ENCODE data around the gene MAS1. TPM values are rescaled to one million over a fixed set of nuclear protein-coding genes. Genes with fewer than 3 reads are reported as not detected.
"Not testable (repeated sequence)": the region's sequence is repeated elsewhere in the genome, so short reads cannot be mapped to it uniquely, and the experiment has no call there.

MAS1 gene
- total and polyA plus RNA-seq, 2 donors (not counting 1 experiment from before 2014, with no cell fraction given): not detected

DNA sequence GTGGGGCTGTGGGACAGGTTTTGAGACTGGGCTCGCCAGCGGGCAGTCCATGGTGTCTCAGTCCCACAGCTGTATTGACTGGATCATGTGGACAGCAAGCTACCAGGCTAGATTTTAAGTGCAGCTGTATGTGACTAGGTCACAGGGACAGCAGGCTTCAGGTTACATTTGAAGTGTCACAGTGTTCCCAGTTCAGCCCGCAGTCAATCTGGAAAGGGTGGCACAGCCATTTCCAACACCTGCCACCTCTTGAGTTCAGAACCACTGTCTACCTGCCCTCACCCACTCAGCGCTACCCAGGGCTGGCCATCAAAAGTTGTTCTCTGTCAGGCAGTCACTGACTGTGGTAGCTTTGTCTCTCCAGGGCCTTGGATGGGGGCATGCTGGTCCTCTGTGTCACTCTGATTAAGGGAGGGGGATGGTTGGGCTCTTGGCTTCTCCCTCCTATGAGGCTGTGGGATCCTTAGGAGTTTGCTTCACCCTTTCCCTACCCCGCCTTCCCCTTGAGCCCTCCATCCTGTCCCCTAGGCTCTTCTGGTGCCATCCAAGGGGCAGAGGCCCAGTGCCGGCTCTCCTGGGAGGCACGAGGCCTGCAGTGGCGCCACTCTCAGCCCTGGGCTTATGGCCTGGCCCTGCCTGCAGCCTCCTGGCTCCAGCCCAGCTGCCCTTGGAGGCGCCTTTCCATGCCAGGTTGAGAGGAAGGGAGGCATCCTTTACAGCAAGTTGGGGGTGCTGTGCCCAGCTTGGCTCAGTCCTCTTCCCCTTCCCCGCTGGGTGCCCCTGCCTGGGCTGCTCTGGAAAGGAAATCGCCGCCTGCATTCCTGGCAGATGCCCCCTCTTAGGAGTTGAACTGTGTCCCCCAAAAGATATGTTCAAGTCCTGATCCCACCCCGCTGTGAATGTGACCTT, 45.8 kb upstream of the MAS1 start:
- Mint-ChIP-seq H3K27me3 (no peaks in the 10 kb centered on the region), H3K4me3 (no peak overlapping the region), H3K9me3 (ENCODE audit: insufficient read depth) (no peaks in the 10 kb centered on the region), H3K4me1 (no peaks in the 10 kb centered on the region), H3K27ac (no peak overlapping the region)
- Histone ChIP-seq H3K4me2 (replicated peaks; ENCODE audit: low read depth, low read length, poor library complexity, severe bottlenecking) (no peak overlapping the region), H3K36me3 (replicated peaks in 1 of 2; ENCODE audit: control extremely low read depth in 1 of 2, control insufficient read depth in 1 of 2, extremely low read depth in 1 of 2, insufficient read depth in 2 of 2, low read length in 1 of 2) (no peaks in the 10 kb centered on the region), H3K9me3 (ENCODE audit: control extremely low read depth in 1 of 3, control insufficient read depth in 2 of 3, insufficient read depth in 1 of 3, low read length in 2 of 3) (peaks cover 0 to 12% (median 0%) of the 10 kb centered on the region in 3 donors), H3K4me1 (ENCODE audit: control insufficient read depth in 2 of 2, insufficient read depth in 2 of 2, low read length in 2 of 2) (no peaks in the 10 kb centered on the region), H2AFZ (ENCODE audit: insufficient read depth, low read depth, low read length, poor library complexity, severe bottlenecking) (no peak overlapping the region), H3K27me3 (replicated peaks in 1 of 4; ENCODE audit: control extremely low read depth in 1 of 4, control insufficient read depth in 3 of 4, insufficient read depth in 4 of 4, low read length in 3 of 4) (no peaks in the 10 kb centered on the region), H3K4me3 (ENCODE audit: control extremely low read depth in 1 of 5, extremely low read depth in 1 of 5, insufficient read depth in 1 of 5, low read depth in 2 of 5, low read length in 4 of 5) (no peak overlapping the region), H3K9ac (ENCODE audit: low read length) (no peak overlapping the region), H3K27ac (ENCODE audit: low read length in 2 of 2) (no peak overlapping the region), H4K20me1 (ENCODE audit: control insufficient read depth, insufficient read depth, low read length, poor library complexity, severe bottlenecking) (no peaks in the 10 kb centered on the region), H3K79me2 (ENCODE audit: control insufficient read depth, insufficient read depth, low read length) (no peaks in the 10 kb centered on the region)
- ATAC-seq (ENCODE audit: low read depth) (no peak), DNase-seq (no peak)
- 95% methylated on average over 13 of the region's 13 CpGs for WGBS (ENCODE audit: insufficient coverage)
- ChIA-PET POLR2A (no interaction called here), CTCF (no interaction called here)
- TF ChIP-seq, protein P1, sequence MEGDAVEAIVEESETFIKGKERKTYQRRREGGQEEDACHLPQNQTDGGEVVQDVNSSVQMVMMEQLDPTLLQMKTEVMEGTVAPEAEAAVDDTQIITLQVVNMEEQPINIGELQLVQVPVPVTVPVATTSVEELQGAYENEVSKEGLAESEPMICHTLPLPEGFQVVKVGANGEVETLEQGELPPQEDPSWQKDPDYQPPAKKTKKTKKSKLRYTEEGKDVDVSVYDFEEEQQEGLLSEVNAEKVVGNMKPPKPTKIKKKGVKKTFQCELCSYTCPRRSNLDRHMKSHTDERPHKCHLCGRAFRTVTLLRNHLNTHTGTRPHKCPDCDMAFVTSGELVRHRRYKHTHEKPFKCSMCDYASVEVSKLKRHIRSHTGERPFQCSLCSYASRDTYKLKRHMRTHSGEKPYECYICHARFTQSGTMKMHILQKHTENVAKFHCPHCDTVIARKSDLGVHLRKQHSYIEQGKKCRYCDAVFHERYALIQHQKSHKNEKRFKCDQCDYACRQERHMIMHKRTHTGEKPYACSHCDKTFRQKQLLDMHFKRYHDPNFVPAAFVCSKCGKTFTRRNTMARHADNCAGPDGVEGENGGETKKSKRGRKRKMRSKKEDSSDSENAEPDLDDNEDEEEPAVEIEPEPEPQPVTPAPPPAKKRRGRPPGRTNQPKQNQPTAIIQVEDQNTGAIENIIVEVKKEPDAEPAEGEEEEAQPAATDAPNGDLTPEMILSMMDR (IDR thresholded peaks at IDR 0.05): no peak
- no peak for TF ChIP-seq EZH2 (IDR thresholded peaks at IDR 0.05; ENCODE audit: borderline replicate concordance, insufficient read depth, low read depth, low read length, poor library complexity, severe bottlenecking)
- intact Hi-C loops (cut with micrococcal nuclease): no loop called here

DNA sequence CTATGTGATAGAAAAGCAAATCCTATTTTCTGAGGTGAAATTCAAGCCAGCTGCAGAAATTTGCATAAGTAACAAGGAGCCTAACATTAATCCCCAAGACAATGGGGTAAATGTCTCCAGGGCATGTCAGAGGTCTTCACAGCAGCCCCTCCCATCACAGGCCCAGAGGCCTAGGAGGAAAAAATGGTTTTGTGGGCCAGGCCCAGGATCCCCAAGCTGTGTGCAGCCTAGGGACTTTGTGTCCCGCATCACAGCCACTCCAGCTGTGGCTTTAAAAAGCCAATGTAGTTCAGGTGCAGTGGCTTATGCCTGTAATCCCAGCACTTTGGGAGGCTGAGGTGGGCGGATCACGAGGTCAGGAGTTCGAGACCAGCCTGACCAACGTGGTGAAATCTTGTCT, 42.2 kb upstream of the MAS1 start:
- H3K27ac Mint-ChIP-seq; H2AFZ ChIP-seq (ENCODE audit: insufficient read depth, low read depth, low read length, poor library complexity, severe bottlenecking); H3K4me2 ChIP-seq (replicated peaks; ENCODE audit: low read depth, low read length, poor library complexity, severe bottlenecking); H3K9me3 Mint-ChIP-seq (ENCODE audit: insufficient read depth); H3K27me3 Mint-ChIP-seq; H3K4me3 Mint-ChIP-seq; POLR2A ChIA-PET; H3K27me3 ChIP-seq (replicated peaks in 1 of 4; ENCODE audit: control extremely low read depth in 1 of 4, control insufficient read depth in 3 of 4, insufficient read depth in 4 of 4, low read length in 3 of 4); H3K27ac ChIP-seq (ENCODE audit: low read length in 2 of 2); H4K20me1 ChIP-seq (ENCODE audit: control insufficient read depth, insufficient read depth, low read length, poor library complexity, severe bottlenecking); H3K9ac ChIP-seq (ENCODE audit: low read length); H3K36me3 ChIP-seq (replicated peaks in 1 of 2; ENCODE audit: control extremely low read depth in 1 of 2, control insufficient read depth in 1 of 2, extremely low read depth in 1 of 2, insufficient read depth in 2 of 2, low read length in 1 of 2); H3K4me3 ChIP-seq (ENCODE audit: control extremely low read depth in 1 of 5, extremely low read depth in 1 of 5, insufficient read depth in 1 of 5, low read depth in 2 of 5, low read length in 4 of 5); H3K79me2 ChIP-seq (ENCODE audit: control insufficient read depth, insufficient read depth, low read length); CTCF ChIA-PET; H3K4me1 Mint-ChIP-seq; intact Hi-C loops (cut with micrococcal nuclease); ATAC-seq (ENCODE audit: low read depth); H3K4me1 ChIP-seq (ENCODE audit: control insufficient read depth in 2 of 2, insufficient read depth in 2 of 2, low read length in 2 of 2); DNase-seq: not testable (repeated sequence)
- peaks cover 0 to 12% (median 0%) of the 10 kb centered on the region in 3 donors for H3K9me3 ChIP-seq (ENCODE audit: control extremely low read depth in 1 of 3, control insufficient read depth in 2 of 3, insufficient read depth in 1 of 3, low read length in 2 of 3)
- WGBS (ENCODE audit: insufficient coverage): 88% methylated on average over 5 of the region's 5 CpGs

DNA sequence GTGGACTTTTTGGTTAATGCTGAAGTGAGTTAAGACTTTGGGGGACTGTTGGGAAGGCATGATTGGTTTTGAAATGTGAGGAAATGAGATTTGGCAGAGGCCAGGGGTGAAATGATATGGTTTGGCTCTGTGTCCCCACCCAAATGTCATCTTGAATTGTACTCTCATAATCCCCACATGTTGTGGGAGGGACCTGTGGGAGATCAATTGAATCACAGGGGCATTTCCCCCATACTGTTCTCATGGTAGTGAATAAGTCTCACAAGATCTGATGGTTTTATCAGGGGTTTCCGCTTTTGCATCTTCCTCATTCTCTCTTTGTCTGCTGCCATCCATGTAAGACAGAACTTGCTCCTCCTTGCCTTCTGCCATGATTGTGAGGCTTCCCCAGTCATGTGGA, 40.9 kb upstream of the MAS1 start:
- H3K27ac Mint-ChIP-seq; intact Hi-C loops (cut with micrococcal nuclease); H3K27ac ChIP-seq (ENCODE audit: low read length in 2 of 2); H3K4me1 ChIP-seq (ENCODE audit: control insufficient read depth in 2 of 2, insufficient read depth in 2 of 2, low read length in 2 of 2); H3K9ac ChIP-seq (ENCODE audit: low read length); H3K27me3 ChIP-seq (replicated peaks in 1 of 4; ENCODE audit: control extremely low read depth in 1 of 4, control insufficient read depth in 3 of 4, insufficient read depth in 4 of 4, low read length in 3 of 4); ATAC-seq (ENCODE audit: low read depth); H2AFZ ChIP-seq (ENCODE audit: insufficient read depth, low read depth, low read length, poor library complexity, severe bottlenecking); H3K4me3 Mint-ChIP-seq; H3K27me3 Mint-ChIP-seq; H3K4me1 Mint-ChIP-seq; H3K36me3 ChIP-seq (replicated peaks in 1 of 2; ENCODE audit: control extremely low read depth in 1 of 2, control insufficient read depth in 1 of 2, extremely low read depth in 1 of 2, insufficient read depth in 2 of 2, low read length in 1 of 2); H3K4me2 ChIP-seq (replicated peaks; ENCODE audit: low read depth, low read length, poor library complexity, severe bottlenecking); POLR2A ChIA-PET; H3K4me3 ChIP-seq (ENCODE audit: control extremely low read depth in 1 of 5, extremely low read depth in 1 of 5, insufficient read depth in 1 of 5, low read depth in 2 of 5, low read length in 4 of 5); H3K9me3 Mint-ChIP-seq (ENCODE audit: insufficient read depth); DNase-seq; H4K20me1 ChIP-seq (ENCODE audit: control insufficient read depth, insufficient read depth, low read length, poor library complexity, severe bottlenecking); CTCF ChIA-PET; H3K79me2 ChIP-seq (ENCODE audit: control insufficient read depth, insufficient read depth, low read length): not testable (repeated sequence)
- WGBS (ENCODE audit: insufficient coverage): 100% methylated on average over 1 of the region's 1 CpG
- H3K9me3 ChIP-seq (ENCODE audit: control extremely low read depth in 1 of 3, control insufficient read depth in 2 of 3, insufficient read depth in 1 of 3, low read length in 2 of 3): peaks cover 0 to 12% (median 0%) of the 10 kb centered on the region in 3 donors

Measured in B cell (primary cell).